ENCODE results near the gene PRCP.

- TF ChIP-seq POLR2A (IDR thresholded peaks at IDR 0.05; ENCODE audit: low read length), result no peak
- no peak for TF ChIP-seq GATA1 (IDR thresholded peaks at IDR 0.05; ENCODE audit: low read depth, low read length)
Measured at GRCh38 chr11:82899957-82900276, 313 bp downstream of the PRCP start.
